Urinary bladder (tissue), 4 donors: ENCODE measurements around the gene FAM107B. TPM values are rescaled to one million over a fixed set of nuclear protein-coding genes. Genes with fewer than 3 reads are reported as not detected.

Source experiments
- DNase-seq: peaks from one replicate; pipeline ENCODE4 v3.0.0-alpha.2; 2015; ENCODE audit errors: extremely low spot score
- H3K27ac ChIP-seq: one replicate; pipeline ENCODE4 v1.5.1; 2013; ENCODE audit warnings: low read depth, mild to moderate bottlenecking, moderate library complexity
- H3K36me3 ChIP-seq: one replicate; pipeline ENCODE4 v1.6.1; 2013; ENCODE audit warnings: mild to moderate bottlenecking, moderate library complexity; ENCODE audit not compliant: insufficient read depth
- H3K4me1 ChIP-seq: one replicate; pipeline ENCODE4 v1.6.1; 2013; ENCODE audit warnings: mild to moderate bottlenecking, moderate library complexity; ENCODE audit not compliant: insufficient read depth
- H3K4me3 ChIP-seq: one replicate; pipeline ENCODE4 v1.5.1; 2013; ENCODE audit warnings: low read depth, low read length
- WGBS: extraction: QIAGEN DNeasy Blood & Tissue Kit; methylation state at CpG from one replicate; pipeline ENCODE4 v1.1.7; 2013; 5-methylcytosine and 5-hydroxymethylcytosine counted together
- polyA plus RNA-seq: library from polyadenylated mRNA; stranded (reverse); fragments of 200-250 nt; gene quantifications from one replicate; pipeline ENCODE4 v1.2.3, GENCODE V29; 2013
- total RNA-seq: library from RNA; depleted of rRNA; stranded (reverse); fragments of >200 nt; gene quantifications from one replicate; pipeline ENCODE4 v1.2.3, GENCODE V29; 2014
- donor health status: healthy with polysubstance abuse.
- donor health status: healthy.

Gene FAM107B
- total and polyA plus RNA-seq, 2 donors, result 13.6 to 40.2 TPM

DNA sequence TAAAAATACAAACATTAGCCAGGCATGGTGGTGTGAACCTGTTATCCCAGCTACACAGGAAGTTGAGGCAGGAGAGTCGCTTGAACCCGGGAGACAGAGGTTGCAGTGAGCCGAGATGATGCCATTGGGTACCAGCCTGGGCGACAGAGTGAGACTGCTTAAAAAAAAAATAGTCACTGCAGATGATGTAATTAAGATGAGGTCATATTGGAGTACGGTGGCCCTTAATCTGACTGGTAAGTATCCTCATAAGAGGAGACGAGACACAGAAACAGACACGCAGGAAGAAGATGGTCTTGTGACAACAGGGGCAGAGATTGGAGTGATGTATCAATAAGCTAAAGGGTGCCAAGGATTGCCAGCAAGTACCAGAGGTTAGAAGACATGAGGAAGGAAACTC is 156.0 kb downstream of the FAM107B start:
- no peak for DNase-seq

DNA sequence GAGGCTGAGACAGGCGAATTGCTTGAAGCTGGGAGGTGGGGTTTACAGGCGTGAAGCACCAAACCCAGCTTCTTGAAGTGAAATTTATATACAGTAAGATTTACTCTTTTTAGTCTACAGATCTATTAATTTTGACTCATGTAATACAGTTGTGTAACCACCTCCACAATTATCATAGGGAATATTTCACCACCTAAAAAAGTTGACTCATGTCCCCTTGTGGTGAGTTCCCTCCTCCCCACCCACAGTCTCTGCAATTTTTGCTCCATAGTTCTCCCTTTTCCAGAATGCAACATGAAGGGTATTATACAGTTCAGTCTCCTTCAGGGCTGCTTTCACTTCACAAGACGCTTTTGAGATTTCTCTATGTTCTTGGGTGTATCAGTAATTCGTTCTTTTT is 156.8 kb downstream of the FAM107B start:
- 95% methylated on average over 4 of the region's 4 CpGs for WGBS
- no peaks in the 10 kb centered on the region for H3K36me3 ChIP-seq
- DNase-seq, result no peak
- no peak overlapping the region for H3K27ac ChIP-seq
- no peaks in the 10 kb centered on the region for H3K4me1 ChIP-seq
- H3K4me3 ChIP-seq, result no peak overlapping the region

More for the DNA sequence above, 156.0 kb downstream of the FAM107B start:
- Histone ChIP-seq H3K4me3 (no peak overlapping the region), H3K4me1 (no peaks in the 10 kb centered on the region), H3K27ac (no peak overlapping the region), H3K36me3 (no peaks in the 10 kb centered on the region)
- WGBS, result 81% methylated on average over 7 of the region's 7 CpGs

DNA sequence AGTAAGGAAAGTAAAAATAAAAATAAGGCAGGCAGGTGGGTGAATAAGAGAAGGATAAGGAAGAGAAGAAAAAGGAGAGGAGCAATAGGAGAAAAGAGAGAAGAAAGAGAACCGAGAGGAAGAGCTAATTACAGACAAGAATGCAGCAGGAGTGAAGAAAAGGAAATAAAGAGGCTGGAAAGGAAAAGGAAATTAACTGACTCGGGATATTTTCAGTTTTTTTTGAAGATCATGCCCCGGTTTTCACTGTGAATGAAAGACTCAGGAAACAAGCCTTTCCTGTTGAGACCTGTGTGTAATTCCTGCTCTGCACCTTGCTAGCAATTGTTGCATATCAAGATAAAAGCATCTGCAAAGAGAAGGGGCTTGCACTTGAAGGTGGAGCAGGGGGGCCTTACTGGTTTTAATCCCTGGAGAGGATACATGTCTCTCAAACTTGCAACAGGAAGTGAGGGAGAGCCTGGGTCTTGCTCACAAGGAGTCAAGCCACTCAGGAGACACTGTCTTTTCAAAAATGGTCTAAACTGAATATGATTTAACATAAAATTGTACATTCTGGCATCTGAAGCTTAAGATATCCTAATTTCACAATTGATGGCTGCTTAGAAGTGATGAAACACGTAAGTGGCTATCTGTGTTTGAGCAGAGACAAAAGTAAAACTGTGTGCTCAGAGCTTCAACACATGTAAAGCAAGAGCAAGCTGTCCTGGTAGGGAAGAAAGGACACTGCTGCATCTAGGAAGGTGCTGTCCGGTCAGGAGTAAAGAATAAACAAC is 157.6 kb downstream of the FAM107B start:
- Histone ChIP-seq H3K4me3 (no peak overlapping the region), H3K36me3 (no peaks in the 10 kb centered on the region), H3K27ac (no peak overlapping the region), H3K4me1 (no peaks in the 10 kb centered on the region)
- 52% methylated on average over 5 of the region's 5 CpGs for WGBS
- DNase-seq, result no peak

GRCh38 chr10:14616465-14616864 is 158.2 kb downstream of the FAM107B start:
- no peaks in the 10 kb centered on the region for H3K36me3 ChIP-seq
- DNase-seq, result no peak
- H3K4me1 ChIP-seq, result no peaks in the 10 kb centered on the region
- no peak overlapping the region for H3K4me3 ChIP-seq
- no peak overlapping the region for H3K27ac ChIP-seq
- WGBS, result 85% methylated on average over 2 of the region's 2 CpGs

DNA sequence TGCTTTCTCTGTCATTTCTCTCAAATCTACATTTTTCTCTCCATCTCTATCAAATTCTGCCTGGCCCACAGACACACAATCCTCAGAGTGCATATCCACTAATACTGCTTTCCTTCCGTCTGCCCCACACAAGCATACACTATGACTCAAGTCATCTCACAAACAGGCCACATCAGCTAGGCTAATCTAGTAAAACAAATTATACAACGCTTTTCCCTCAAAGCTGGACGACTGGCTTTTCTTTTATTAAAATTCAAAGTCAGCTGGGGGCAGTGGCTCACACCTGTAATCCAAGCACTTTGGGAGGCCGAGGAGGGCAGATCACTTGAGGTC is 161.1 kb downstream of the FAM107B start:
- no peak overlapping the region for H3K27ac ChIP-seq
- H3K4me3 ChIP-seq, result no peak overlapping the region
- DNase-seq, result no peak
- no peaks in the 10 kb centered on the region for H3K36me3 ChIP-seq
- no peaks in the 10 kb centered on the region for H3K4me1 ChIP-seq
- 88% methylated on average over 4 of the region's 4 CpGs for WGBS

DNA sequence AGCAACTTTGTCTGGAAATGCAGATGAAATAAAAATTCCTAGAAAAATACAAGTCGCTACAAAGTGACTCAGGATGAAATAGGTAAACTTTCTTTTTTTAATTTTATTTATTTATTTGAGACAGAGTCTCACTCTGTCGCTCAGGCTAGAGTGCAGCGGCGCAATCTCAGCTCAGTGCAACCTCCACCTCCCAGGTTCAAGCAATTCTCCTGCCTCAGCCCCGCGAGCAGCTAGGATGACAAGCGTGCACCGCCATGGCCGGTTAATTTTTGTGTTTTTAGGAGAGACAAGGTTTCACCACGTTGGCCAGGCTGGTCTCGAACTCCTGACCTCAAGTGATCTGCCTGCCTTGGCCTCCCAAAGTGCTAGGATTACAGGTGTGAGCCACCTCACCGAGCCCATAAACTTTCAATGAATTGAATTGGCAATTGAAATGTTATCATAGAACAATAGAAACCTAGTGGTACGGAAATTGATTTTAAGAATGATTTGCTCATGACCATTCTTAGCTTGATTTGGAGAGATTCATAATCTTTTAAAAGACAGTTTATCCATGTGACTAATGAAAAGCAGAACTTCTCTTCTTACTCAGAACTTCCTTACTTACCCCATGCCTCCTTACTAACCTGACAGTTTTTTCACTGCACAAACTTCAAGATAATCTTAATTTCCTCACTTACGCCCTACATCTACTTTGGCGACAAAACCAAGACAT is 161.7 kb downstream of the FAM107B start:
- no peak for DNase-seq
- no peaks in the 10 kb centered on the region for H3K36me3 ChIP-seq
- H3K4me3 ChIP-seq, result no peak overlapping the region
- 92% methylated on average over 15 of the region's 15 CpGs for WGBS
- H3K27ac ChIP-seq, result no peak overlapping the region
- H3K4me1 ChIP-seq, result no peaks in the 10 kb centered on the region

DNA sequence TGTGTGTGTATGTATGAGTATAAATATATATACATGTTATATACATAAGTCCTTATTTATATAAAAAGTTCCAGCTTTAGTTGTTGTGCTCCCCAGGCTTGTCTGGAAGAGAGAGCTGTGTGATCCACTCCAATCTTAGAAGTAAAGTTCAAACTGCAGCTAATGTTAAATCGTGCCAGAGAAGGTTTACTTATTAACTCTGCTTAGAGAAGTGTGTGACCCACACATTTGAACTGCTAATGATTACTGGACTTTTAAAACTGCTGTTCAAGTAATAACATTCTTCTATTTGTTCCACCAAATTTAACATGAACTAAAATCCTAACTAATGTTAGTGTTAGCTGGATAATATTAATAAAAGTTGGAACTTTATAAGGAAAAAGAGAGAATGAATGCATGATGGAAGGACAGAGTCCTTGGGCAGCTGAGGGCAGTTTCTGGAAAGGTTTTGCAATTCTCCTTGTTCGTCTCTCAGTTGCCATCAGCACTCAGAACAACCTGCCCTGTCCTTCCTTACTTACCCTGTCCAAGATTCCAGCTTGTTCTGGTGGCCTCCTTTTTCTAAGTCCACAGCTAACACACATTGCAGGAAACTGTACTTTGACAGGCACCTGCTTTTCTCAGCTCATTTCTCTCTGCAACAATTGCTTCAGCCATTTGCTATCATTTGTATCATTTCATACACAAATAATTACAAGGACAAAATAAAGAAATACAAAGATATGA is 162.6 kb downstream of the FAM107B start:
- H3K36me3 ChIP-seq, result no peaks in the 10 kb centered on the region
- DNase-seq, result no peak
- WGBS, result 11% methylated on average over 2 of the region's 2 CpGs
- H3K27ac ChIP-seq, result no peak overlapping the region
- no peak overlapping the region for H3K4me3 ChIP-seq
- H3K4me1 ChIP-seq, result no peaks in the 10 kb centered on the region

GRCh38 chr10:14609178-14609577 is 165.5 kb downstream of the FAM107B start:
- Histone ChIP-seq H3K4me1 (no peaks in the 10 kb centered on the region), H3K36me3 (no peaks in the 10 kb centered on the region), H3K4me3 (no peak overlapping the region), H3K27ac (no peak overlapping the region)
- WGBS, result 74% methylated on average over 1 of the region's 1 CpG
- DNase-seq, result no peak

GRCh38 chr10:14608381-14609001 is 166.2 kb downstream of the FAM107B start:
- H3K4me1 ChIP-seq, result no peaks in the 10 kb centered on the region
- DNase-seq, result no peak
- H3K36me3 ChIP-seq, result no peaks in the 10 kb centered on the region
- WGBS, result 88% methylated on average over 4 of the region's 4 CpGs
- H3K4me3 ChIP-seq, result no peak overlapping the region
- no peak overlapping the region for H3K27ac ChIP-seq

GRCh38 chr10:14606633-14607032 is 168.1 kb downstream of the FAM107B start:
- no peak for DNase-seq
- H3K4me1 ChIP-seq, result no peaks in the 10 kb centered on the region
- H3K4me3 ChIP-seq, result no peak overlapping the region
- no peak overlapping the region for H3K27ac ChIP-seq
- 98% methylated on average over 2 of the region's 2 CpGs for WGBS
- H3K36me3 ChIP-seq, result no peaks in the 10 kb centered on the region

DNA sequence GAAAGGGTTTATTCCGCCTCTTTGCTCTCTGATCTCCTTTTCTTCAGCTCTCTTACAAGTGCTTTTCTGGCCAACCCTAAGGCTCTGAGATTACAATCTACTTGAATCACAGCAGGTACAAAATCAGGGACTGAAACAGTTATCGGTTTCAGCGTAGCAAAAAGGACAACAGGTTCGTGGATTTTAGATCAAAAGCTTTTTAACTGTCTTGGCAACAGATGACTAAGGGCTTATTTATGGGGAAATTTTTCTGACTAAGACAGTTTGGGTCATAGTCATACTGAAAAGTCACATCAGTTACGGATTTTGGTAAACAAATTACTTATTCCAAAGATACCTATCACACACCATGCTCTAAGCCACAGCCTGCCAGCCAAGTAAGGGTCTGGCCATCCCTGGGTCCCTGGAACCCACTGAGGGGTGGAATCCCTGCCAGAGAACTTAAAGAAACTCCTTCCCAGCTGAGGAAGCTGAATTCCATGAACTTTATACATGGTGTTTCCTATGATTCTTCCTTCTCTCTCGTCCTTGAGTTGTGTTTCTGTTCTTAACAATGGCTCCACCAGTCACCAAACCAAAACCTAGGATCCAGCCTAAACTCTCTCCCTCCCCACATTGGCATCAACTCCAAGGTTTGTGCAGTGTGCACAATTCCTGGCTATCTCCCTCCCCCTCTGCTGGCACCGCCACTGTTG is 169.3 kb downstream of the FAM107B start:
- Histone ChIP-seq H3K27ac (no peak overlapping the region), H3K4me3 (peak overlapping the region; percentile 94)
- 44% methylated on average over 7 of the region's 7 CpGs for WGBS

GRCh38 chr10:14604181-14605142 is 170.2 kb downstream of the FAM107B start:
- Histone ChIP-seq H3K27ac (peak overlapping the region; percentile 79), H3K4me1 (no peaks in the 10 kb centered on the region), H3K4me3 (peak overlapping the region; percentile 94), H3K36me3 (no peaks in the 10 kb centered on the region)
- under 1% methylated on average over 82 of the region's 94 CpGs for WGBS
- DNase-seq, result no peak

More for the DNA sequence above, 169.3 kb downstream of the FAM107B start:
- no peak for DNase-seq
- H3K36me3 ChIP-seq, result no peaks in the 10 kb centered on the region
- no peaks in the 10 kb centered on the region for H3K4me1 ChIP-seq
